PC-3 (cell line): ENCODE measurements around the gene PLAAT1. TPM values are rescaled to one million over a fixed set of nuclear protein-coding genes. Genes with fewer than 3 reads are reported as not detected.

Experiments used
- ATAC-seq: fragments of 200-7000 bp; cut with Tn5 transposase; 2 replicates; pipeline ENCODE4 v1.9.1; 2020; ENCODE audit warnings: mild to moderate bottlenecking, moderate library complexity
- BruUV-seq: library from RNA; stranded (reverse); fragments of 400-500 nt; replicated peaks from 2 replicates; lab custom pipeline; 2021; lab: Mats Ljungman, UMichigan
- CTCF ChIA-PET: fragments of 300-600 bp; sonication (Branson Sonifier 250); formaldehyde crosslinking; loops from one replicate; lab custom pipeline; 2022; ENCODE audit warnings: antibody characterized with exemption; lab: Charles Lee
- POLR2A ChIA-PET: fragments of 300-600 bp; sonication (Branson Sonifier 250); formaldehyde crosslinking; loops from one replicate; lab custom pipeline; 2022; ENCODE audit warnings: antibody characterized with exemption; ENCODE audit not compliant: unreplicated experiment; lab: Charles Lee
- DNase-seq: peaks from one replicate; pipeline ENCODE4 v3.0.0-alpha.2; 2015
- H2AFZ ChIP-seq: fragments of 300-600 bp; sonication (generic); 2 replicates; pipeline ENCODE4 v1.6.0; 2016; ENCODE audit warnings: antibody characterized with exemption, low read length
- H3F3A ChIP-seq: fragments of 300-600 bp; sonication (generic); one replicate; pipeline ENCODE4 v1.6.0; 2017; ENCODE audit warnings: antibody characterized with exemption, low read length, control low read depth, mild to moderate bottlenecking; ENCODE audit not compliant: unreplicated experiment
- H3K27ac ChIP-seq: fragments of 300-600 bp; sonication (generic); 2 replicates; pipeline ENCODE4 v1.5.1; 2016; ENCODE audit warnings: mild to moderate bottlenecking, low read length
- H3K27me3 ChIP-seq: fragments of 300-600 bp; sonication (generic); 2 replicates; pipeline ENCODE4 v1.6.1; 2016; ENCODE audit warnings: low read length, mixed read lengths
- H3K36me3 ChIP-seq: fragments of 300-600 bp; sonication (generic); 2 replicates; pipeline ENCODE4 v1.6.1; 2016; ENCODE audit warnings: low read depth, mixed run types, low read length, mixed read lengths
- H3K4me1 ChIP-seq: fragments of 300-600 bp; sonication (generic); 2 replicates; pipeline ENCODE4 v1.5.1; 2016; ENCODE audit warnings: low read length; ENCODE audit not compliant: insufficient read depth
- H3K4me2 ChIP-seq: fragments of 300-600 bp; sonication (generic); 2 replicates; pipeline ENCODE4 v1.6.0; 2016; ENCODE audit warnings: low read length
- H3K4me3 ChIP-seq: fragments of 300-600 bp; sonication (generic); 2 replicates; pipeline ENCODE4 v1.5.1; 2016; ENCODE audit warnings: mild to moderate bottlenecking, low read length, mixed read lengths
- H3K79me2 ChIP-seq: fragments of 300-600 bp; sonication (generic); 2 replicates; pipeline ENCODE4 v1.6.1; 2017; ENCODE audit warnings: low read length, mixed read lengths
- H3K9ac ChIP-seq: fragments of 300-600 bp; sonication (generic); 2 replicates; pipeline ENCODE4 v1.6.0; 2016; ENCODE audit warnings: mild to moderate bottlenecking, low read length
- H3K9me2 ChIP-seq: fragments of 300-600 bp; sonication (generic); replicated peaks from 2 replicates; pipeline ENCODE4 v1.6.1; 2016; ENCODE audit warnings: mixed run types, low read length, mixed read lengths
- H3K9me3 ChIP-seq: fragments of 300-600 bp; sonication (generic); 2 replicates; pipeline ENCODE4 v1.6.1; 2016; ENCODE audit warnings: low read length, mixed read lengths
- H4K20me1 ChIP-seq: fragments of 300-600 bp; sonication (generic); 2 replicates; pipeline ENCODE4 v1.6.1; 2016; ENCODE audit warnings: low read length, mixed read lengths
- CTCF ChIP-seq: fragments of 300-600 bp; sonication (generic); conservative IDR thresholded peaks from 2 replicates; pipeline ENCODE4 v1.5.1; 2017; ENCODE audit warnings: antibody characterized with exemption, low read depth, mild to moderate bottlenecking, low read length
- EZH2 ChIP-seq: fragments of 300-600 bp; sonication (generic); IDR thresholded peaks from one replicate; pipeline ENCODE4 v1.6.1; 2017; ENCODE audit warnings: antibody characterized with exemption, mild to moderate bottlenecking, low read length; ENCODE audit not compliant: unreplicated experiment
- EZH2phosphoT487 ChIP-seq: fragments of 300-600 bp; sonication (generic); IDR thresholded peaks from 2 replicates; pipeline ENCODE4 v1.6.1; 2018; ENCODE audit warnings: mild to moderate bottlenecking, antibody characterized with exemption, low read length, borderline replicate concordance
- intact Hi-C: fragments of 100-400 bp; cut with micrococcal nuclease; formaldehyde crosslinking; loops from 2 replicates; pipeline ENCODE4 v1.9.0; 2023
- total RNA-seq: library from RNA; depleted of rRNA; stranded (reverse); fragments of >200 nt; gene quantifications from 2 replicates; pipeline ENCODE4 v1.2.3, GENCODE V29; 2014

PLAAT1 gene
- total RNA-seq, 1 experiment from 2014 or later: not detected

GRCh38 chr3:193241716-193242115 lies 694 bp downstream of the PLAAT1 start:
- TF ChIP-seq EZH2: no peak
- ChIA-PET CTCF (interaction anchor here (0.7 kb wide), 1 partner anchor 157 kb away, joined by 10 read pairs; no protein-coding TSS in a partner anchor), POLR2A (interaction anchor here (0.6 kb wide), 1 partner anchor 87 kb away, joined by 3 read pairs; no protein-coding TSS in a partner anchor)
- Histone ChIP-seq H3K36me3 (no peaks in the 10 kb centered on the region), H3K27me3 (peaks cover 38% of the 10 kb centered on the region), H2AFZ (no peak overlapping the region), H3K27ac (no peak overlapping the region), H4K20me1 (no peaks in the 10 kb centered on the region), H3K4me2 (0 out of 2 replicates have a peak overlapping the region, but pooled peaks have one; percentile 11), H3K4me3 (no peak overlapping the region), H3K4me1 (no peaks in the 10 kb centered on the region), H3F3A (no peaks in the 10 kb centered on the region), H3K9me2 (no peaks in the 10 kb centered on the region), H3K9me3 (no peaks in the 10 kb centered on the region), H3K9ac (no peak overlapping the region), H3K79me2 (no peaks in the 10 kb centered on the region)
- intact Hi-C loops: no loop called here
- no TSS peak for BruUV-seq
- no peak for ATAC-seq
- no peak for DNase-seq

GRCh38 chr3:193243571-193243970 lies 2.5 kb downstream of the PLAAT1 start:
- DNase-seq: no peak
- Histone ChIP-seq H2AFZ (no peak overlapping the region), H3K9me3 (peaks cover 10% of the 10 kb centered on the region; the same call in 1 of the 2 replicates), H3K4me1 (no peaks in the 10 kb centered on the region), H3K9ac (no peak overlapping the region), H4K20me1 (no peaks in the 10 kb centered on the region), H3K27ac (no peak overlapping the region), H3K27me3 (peaks cover 38% of the 10 kb centered on the region), H3K9me2 (no peaks in the 10 kb centered on the region), H3K4me3 (no peak overlapping the region), H3F3A (no peaks in the 10 kb centered on the region), H3K79me2 (no peaks in the 10 kb centered on the region), H3K4me2 (no peak overlapping the region), H3K36me3 (no peaks in the 10 kb centered on the region)
- no TSS peak for BruUV-seq
- ChIA-PET CTCF (no interaction called here), POLR2A (no interaction called here)
- no peak for ATAC-seq
- TF ChIP-seq CTCF: no peak
- TF ChIP-seq EZH2: no peak
- TF ChIP-seq EZH2phosphoT487: no peak
- intact Hi-C loops: no loop called here

GRCh38 chr3:193248848-193249468 lies 7.9 kb downstream of the PLAAT1 start:
- ATAC-seq (no peak), DNase-seq (no peak)
- no peak overlapping the region for H3K4me2 ChIP-seq
- H4K20me1 ChIP-seq: no peaks in the 10 kb centered on the region
- intact Hi-C loops: no loop called here
- TF ChIP-seq CTCF: no peak
- TF ChIP-seq EZH2phosphoT487: no peak
- TF ChIP-seq EZH2: no peak
- H3K9me2 ChIP-seq: no peaks in the 10 kb centered on the region
- ChIA-PET POLR2A (no interaction called here), CTCF (no interaction called here)
- H3K9me3 ChIP-seq: peaks cover 11% of the 10 kb centered on the region; the same call in 1 of the 2 replicates
- no peaks in the 10 kb centered on the region for H3F3A ChIP-seq
- no peaks in the 10 kb centered on the region for H3K79me2 ChIP-seq
- H3K4me3 ChIP-seq: no peak overlapping the region
- peaks cover 1% of the 10 kb centered on the region; the same call in 1 of the 2 replicates for H3K27me3 ChIP-seq
- no peaks in the 10 kb centered on the region for H3K36me3 ChIP-seq
- H3K27ac ChIP-seq: no peak overlapping the region
- BruUV-seq: no TSS peak
- no peaks in the 10 kb centered on the region for H3K4me1 ChIP-seq
- no peak overlapping the region for H3K9ac ChIP-seq
- no peak overlapping the region for H2AFZ ChIP-seq
